ENCODE results near the gene DIAPH2.

The DIAPH2 gene

DNA sequence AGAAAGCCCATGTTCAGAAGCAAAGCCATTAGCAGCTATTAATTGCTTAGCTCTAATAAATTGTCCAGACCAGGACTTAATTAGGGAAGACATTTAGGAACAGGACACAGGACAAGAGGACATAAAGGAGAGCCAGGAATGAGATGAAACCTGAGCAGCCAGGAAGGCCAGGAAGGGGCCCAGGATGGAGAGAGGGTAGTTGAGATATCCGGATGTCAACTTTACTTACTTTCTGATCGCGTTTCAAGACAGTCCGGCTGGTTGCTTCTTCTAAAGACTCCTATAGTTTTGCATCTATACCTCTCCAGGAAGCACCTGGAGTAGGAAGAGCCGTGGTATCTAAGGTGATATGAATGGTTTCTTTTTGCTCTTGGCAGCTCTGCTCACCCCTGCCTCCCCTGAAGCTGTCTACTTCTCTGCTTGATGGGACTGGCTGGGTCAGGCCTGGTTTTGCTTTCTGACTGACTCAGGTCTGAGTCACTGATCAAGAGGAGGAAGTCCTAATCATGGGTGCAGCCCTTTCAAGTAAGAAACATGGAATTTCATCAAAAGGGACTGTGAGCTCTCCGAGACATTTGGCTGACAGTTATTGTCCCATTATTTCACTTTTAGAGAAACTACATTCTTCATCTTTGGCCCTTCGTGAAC is 932.4 kb downstream of the DIAPH2 start:
- no peak for DNase-seq

DNA sequence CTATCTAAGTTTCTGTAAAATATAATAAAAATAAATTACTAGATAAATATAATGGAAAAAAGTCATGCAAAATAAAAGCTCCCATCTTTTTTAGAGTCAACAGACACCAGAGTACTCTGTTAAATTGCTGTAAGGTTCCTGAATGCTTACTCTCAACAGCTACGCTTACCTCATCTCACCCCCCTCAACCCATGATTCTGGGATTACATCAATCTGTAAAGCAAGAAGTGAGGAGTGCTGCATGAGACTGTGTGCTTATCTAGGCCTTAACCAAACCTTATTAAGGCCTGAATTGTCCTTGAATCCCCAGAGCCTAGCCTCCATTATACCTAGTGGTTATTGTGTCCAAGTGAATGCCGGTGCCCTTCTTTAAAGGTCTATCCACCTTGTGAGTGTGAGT is 934.9 kb downstream of the DIAPH2 start:
- DNase-seq, result no peak

DNA sequence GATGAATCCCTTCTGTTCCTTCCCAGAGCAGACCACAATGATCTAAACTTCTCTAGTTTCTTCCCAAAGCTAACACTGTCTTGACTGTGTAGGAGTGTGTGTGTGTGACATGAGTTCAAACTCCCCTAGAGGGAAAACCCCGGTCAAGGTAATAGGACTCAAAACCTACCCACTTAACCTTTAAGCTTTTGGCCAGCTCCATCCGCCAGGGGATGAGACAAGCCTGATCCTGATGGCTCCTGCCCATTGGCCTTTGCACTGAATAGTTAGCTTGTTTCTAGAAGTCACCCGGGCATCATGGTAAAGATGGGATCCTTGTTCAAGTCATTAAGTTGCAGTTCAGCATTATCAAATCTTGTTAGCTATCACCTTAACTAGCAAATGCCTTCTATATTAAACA is 937.5 kb downstream of the DIAPH2 start:
- DNase-seq, result no peak

DNA sequence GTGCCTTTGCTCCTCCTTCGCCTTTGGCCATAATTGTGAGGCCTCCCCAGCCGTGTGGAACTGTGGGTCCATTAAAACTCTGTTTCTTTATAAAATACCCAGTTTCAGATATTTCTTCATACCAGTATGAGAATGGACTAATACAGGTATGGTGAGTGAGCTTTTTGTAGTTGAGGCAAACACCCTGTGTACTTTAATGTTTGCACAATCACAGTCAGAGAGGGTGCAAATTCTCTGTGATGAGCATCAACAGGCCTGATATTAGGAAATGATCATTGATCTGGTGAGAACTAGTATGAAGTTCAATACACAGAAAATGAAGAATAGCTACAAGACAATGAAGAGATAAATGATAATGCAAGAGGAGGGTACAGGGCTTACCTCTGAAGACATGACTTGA is 943.7 kb downstream of the DIAPH2 start:
- DNase-seq, result no peak

DNA sequence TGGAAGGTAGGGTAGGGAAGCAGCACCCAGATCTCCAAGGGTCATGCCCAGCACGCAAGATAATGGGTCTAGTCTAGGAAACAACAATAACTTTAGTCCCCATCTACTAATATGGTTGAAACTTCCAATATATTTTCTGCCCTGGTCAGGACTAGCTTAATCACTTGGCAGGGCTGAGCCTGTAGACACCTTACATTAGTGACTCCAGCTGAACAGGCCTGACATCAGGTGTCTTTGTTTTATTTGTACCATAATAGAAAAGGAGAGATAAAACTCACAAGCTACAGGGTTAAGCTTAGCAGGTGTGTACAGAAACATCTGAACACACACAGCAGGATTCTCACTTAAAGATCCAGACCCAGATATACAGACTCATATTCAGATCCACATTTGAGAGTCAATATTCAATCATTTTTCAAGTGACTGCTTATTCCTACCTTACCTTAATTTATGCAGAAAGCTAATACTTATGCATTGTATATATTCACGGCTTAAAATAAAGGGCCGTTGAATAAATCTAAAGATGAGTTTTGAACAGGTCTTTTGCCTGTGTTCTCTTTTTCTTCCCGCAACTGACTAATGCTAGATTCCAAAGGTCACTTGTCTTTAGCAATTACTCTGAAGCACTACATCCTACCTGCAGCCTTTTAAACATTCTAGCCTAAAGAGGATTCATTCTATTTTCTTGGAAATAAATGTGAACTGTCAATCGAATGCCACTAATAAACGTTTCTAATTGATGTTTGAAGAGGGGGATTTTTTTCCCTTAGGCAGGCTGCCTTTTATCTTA is 944.4 kb downstream of the DIAPH2 start:
- DNase-seq, result no peak

DNA sequence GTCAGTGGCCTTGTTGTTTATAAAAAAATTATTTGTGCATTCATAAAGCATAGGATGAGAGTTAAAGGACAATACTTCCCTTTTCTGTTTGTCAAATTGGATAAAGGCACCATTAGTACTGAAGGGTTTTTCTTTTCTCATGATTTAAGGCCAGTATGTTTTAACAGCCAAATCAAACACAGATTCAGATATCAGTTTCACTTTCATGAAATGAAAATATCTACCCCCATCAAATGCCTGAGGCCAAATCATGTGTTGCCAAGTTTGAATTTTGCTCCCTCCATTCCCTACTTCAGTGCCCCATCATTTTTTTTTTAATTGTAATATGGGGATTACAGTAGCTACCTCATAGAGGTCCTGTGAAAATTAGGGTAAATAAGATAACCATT is 944.9 kb downstream of the DIAPH2 start:
- DNase-seq, result no peak

DNA sequence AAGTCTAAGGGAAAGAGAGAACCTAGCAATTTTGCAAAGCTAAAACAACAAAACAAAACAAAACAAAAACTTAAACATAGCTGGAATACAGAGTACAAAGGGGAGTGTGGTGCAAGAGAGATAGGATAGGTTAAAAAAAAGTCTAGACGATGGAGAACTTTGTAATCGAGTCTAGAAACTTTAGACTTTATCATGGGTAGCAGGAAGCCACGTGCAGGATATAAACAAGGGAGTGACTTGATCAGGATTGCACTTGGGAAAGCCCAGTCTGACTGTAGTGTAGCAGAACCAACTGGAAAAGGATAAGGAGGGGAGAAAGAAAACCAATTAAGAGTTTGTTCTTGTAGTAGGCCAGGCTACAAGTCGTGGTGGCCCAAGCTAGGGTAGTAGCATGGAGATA is 949.2 kb downstream of the DIAPH2 start:
- DNase-seq, result no peak

DNA sequence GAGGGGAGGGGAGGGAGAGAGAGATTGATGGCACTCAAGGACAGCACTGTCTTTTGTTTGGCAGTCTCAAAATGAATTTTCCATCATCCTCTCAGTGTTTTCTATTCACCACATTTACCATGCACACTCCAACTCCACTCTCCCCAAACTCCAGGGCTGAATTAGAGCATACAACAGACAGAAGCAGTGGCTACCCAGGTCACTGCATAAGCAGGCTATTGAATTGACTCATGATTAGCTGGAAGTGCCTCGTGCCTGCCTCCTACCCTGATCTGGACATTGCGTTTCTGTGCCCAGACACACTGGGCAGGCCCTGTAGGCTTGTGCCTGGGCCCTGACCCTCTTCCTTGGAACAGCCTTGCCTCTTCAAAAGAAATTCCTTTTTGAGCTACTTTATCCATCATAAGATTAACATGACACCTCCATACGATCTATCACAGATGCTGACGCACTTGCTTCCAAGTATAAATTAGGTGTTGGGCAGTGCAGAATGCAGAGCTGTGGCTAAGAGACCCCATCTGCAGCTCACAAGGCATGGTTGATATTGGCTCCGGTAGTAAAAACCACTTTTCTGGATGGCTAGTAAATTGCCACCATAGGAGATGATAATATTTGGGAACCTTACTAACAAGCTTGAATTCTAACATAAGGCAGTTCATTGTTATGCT is 952.0 kb downstream of the DIAPH2 start:
- DNase-seq, result no peak

DNA sequence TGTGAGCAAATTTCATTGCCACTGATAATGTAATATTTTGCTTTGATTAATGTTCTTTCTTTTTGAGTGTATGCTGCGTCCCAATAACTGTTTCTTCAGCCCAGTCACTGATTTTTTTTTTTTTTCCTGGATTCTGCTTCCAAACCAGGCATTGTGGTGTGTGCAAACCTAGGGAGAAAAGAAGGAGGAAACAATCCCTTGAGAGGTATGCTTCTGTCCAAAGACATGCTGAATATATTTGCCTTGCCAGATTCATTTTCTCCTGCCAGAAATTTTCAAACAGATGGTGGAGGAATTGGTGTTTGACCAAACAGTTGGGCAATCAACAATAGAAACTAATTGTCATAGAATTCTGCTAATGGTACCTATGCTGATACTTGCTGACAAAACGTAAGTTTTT is 952.6 kb downstream of the DIAPH2 start:
- no peak for DNase-seq

DNA sequence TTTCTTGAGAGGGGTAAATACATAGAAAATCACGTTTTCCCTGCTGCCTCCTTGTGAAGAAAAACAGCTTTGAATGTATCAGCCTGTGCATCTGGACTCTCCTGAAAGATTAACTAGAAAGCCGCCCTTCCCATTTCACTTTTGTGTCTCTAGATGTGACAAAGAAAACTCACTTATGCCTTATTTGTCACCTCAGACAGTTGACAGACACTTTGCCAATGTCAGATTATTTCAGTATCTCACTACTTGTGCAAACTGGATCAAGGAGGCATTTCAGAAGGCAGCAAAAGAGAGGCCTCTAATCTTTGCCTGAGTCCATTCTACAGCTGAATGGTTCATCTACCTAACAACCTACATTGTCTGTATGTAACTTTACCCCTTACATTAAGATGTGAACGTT is 954.0 kb downstream of the DIAPH2 start:
- DNase-seq, result no peak

DNA sequence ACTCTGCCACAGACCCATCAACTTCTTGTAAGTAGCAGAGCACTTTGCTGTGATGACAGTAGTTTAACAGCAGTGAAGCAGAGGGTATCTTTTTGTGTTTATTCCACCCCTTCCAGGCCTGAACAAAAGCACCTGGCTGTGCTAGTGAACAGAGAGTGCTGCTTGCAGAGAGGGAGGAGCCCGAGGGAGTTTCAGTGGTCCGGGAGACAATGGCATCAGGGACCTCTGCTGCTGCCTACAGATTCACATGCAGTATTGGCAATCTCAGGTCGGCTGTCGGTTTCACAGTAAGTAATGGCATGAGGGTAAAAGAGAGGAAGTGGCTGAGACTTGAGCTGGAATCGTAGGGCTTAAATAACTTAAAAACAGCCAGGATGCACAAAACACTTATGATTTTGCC is 954.9 kb downstream of the DIAPH2 start:
- no peak for DNase-seq

Data from NCI-H1694 (cell line).